Bronchial epithelial cell (primary cell): ENCODE data around the gene STRN3. TPM values are rescaled to one million over a fixed set of nuclear protein-coding genes. Genes with fewer than 3 reads are reported as not detected.
A peak's percentile ranks its signal among the peaks of the same experiment; 100 is the strongest.

Experiments used
- DNase-seq: peaks from one replicate; pipeline ENCODE4 v3.0.0-alpha.2; 2010; ENCODE audit warnings: low read depth
- FAIRE-seq: peaks from 2 replicates; lab custom pipeline; 2011; peaks lifted over from hg19 to GRCh38; lab: Jason Lieb, UNC
- H3K27me3 ChIP-seq: 2 replicates; pipeline ENCODE4 v1.5.1; 2011; ENCODE audit warnings: low read length; ENCODE audit not compliant: control insufficient read depth, insufficient read depth
- H3K36me3 ChIP-seq: 2 replicates; pipeline ENCODE4 v1.5.1; 2011; ENCODE audit warnings: low read length; ENCODE audit not compliant: control insufficient read depth, insufficient read depth
- H3K4me3 ChIP-seq: 2 replicates; pipeline ENCODE4 v1.5.1; 2011; ENCODE audit warnings: mild to moderate bottlenecking, low read depth, low read length, control low read depth
- total RNA-seq: library from RNA; depleted of rRNA; stranded (reverse); fragments of >200 nt; gene quantifications from 2 replicates; pipeline ENCODE4 v1.2.1, GENCODE V29; 2014
- TF ChIP-seq, protein P1 (sequence below): IDR thresholded peaks from 2 replicates; pipeline ENCODE4 v1.5.1; 2011; ENCODE audit warnings: mild to moderate bottlenecking, moderate library complexity, low read length, control low read depth, inconsistent platforms; ENCODE audit not compliant: insufficient read depth, severe bottlenecking

Gene STRN3
- total RNA-seq, 1 donor from 2014 or later = 76.9 TPM

DNA sequence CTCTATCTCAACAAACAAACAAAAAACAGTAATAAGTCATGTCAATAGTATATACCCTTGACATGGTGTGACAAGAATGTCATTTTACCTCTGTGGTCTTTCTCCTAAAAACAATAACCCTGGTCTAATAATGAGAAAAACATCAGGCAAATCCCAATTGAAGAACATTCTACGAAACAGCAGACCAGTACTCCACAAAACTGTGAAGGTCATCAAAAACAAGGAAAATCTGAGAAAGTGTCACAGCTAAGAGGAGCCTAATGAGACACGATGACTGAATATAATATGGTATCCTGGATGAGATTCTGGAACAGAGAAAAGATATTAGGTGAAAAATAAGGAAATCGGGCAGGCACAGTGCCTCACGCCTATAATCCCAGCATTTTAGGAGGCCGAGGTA, 157.4 kb downstream of the STRN3 start:
- FAIRE-seq (no peak), DNase-seq (no peak)
- Histone ChIP-seq H3K36me3 (no peaks in the 10 kb centered on the region), H3K27me3 (peaks cover 6% of the 10 kb centered on the region), H3K4me3 (no peak overlapping the region)
- TF ChIP-seq, protein P1, sequence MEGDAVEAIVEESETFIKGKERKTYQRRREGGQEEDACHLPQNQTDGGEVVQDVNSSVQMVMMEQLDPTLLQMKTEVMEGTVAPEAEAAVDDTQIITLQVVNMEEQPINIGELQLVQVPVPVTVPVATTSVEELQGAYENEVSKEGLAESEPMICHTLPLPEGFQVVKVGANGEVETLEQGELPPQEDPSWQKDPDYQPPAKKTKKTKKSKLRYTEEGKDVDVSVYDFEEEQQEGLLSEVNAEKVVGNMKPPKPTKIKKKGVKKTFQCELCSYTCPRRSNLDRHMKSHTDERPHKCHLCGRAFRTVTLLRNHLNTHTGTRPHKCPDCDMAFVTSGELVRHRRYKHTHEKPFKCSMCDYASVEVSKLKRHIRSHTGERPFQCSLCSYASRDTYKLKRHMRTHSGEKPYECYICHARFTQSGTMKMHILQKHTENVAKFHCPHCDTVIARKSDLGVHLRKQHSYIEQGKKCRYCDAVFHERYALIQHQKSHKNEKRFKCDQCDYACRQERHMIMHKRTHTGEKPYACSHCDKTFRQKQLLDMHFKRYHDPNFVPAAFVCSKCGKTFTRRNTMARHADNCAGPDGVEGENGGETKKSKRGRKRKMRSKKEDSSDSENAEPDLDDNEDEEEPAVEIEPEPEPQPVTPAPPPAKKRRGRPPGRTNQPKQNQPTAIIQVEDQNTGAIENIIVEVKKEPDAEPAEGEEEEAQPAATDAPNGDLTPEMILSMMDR = no peak

GRCh38 chr14:30864934-30865333, 161.2 kb downstream of the STRN3 start:
- H3K27me3 ChIP-seq = peaks cover 2% of the 10 kb centered on the region
- no peak for FAIRE-seq
- H3K4me3 ChIP-seq = no peak overlapping the region
- no peak for DNase-seq
- no peaks in the 10 kb centered on the region for H3K36me3 ChIP-seq
- TF ChIP-seq, protein P1 = no peak

GRCh38 chr14:30861200-30861599, 165.0 kb downstream of the STRN3 start:
- Histone ChIP-seq H3K27me3 (peaks cover 2% of the 10 kb centered on the region), H3K4me3 (no peak overlapping the region), H3K36me3 (no peaks in the 10 kb centered on the region)
- DNase-seq (no peak), FAIRE-seq (no peak)
- TF ChIP-seq, protein P1 = no peak

- Histone ChIP-seq H3K4me3 (no peak overlapping the region), H3K36me3 (no peaks in the 10 kb centered on the region), H3K27me3 (no peaks in the 10 kb centered on the region)
- FAIRE-seq (no peak), DNase-seq (no peak)
- TF ChIP-seq, protein P1 = no peak
Measured at GRCh38 chr14:30855345-30856037, 170.7 kb downstream of the STRN3 start.

GRCh38 chr14:30854492-30854891, 171.7 kb downstream of the STRN3 start:
- no peaks in the 10 kb centered on the region for H3K36me3 ChIP-seq
- FAIRE-seq (no peak), DNase-seq (peak; percentile 58)
- no peak overlapping the region for H3K4me3 ChIP-seq
- no peaks in the 10 kb centered on the region for H3K27me3 ChIP-seq
- TF ChIP-seq, protein P1 = no peak

GRCh38 chr14:30853946-30854345, 172.2 kb downstream of the STRN3 start:
- Histone ChIP-seq H3K27me3 (no peaks in the 10 kb centered on the region), H3K36me3 (no peaks in the 10 kb centered on the region), H3K4me3 (no peak overlapping the region)
- FAIRE-seq = no peak
- DNase-seq = no peak
- TF ChIP-seq, protein P1 = no peak
